ENCODE measurements around the gene PBX1. TPM values are rescaled to one million over a fixed set of nuclear protein-coding genes. Genes with fewer than 3 reads are reported as not detected.

The PBX1 gene
- total RNA-seq, 2 experiments from 2014 or later, result not detected

GRCh38 chr1:164630626-164631396 lies 71.8 kb downstream of the PBX1 start:
- no peaks in the 10 kb centered on the region for H3K4me1 Mint-ChIP-seq (ENCODE audit: low read depth)
- no peak overlapping the region for H3K4me3 Mint-ChIP-seq
- ChIA-PET POLR2A (no interaction called here), CTCF (no interaction called here)
- no peaks in the 10 kb centered on the region for H3K9me3 Mint-ChIP-seq (ENCODE audit: insufficient read depth)
- DNase-seq (no peak), ATAC-seq (no peak)
- H3K36me3 Mint-ChIP-seq (ENCODE audit: low read depth), result no peaks in the 10 kb centered on the region
- H3K27me3 Mint-ChIP-seq (ENCODE audit: low read depth), result no peaks in the 10 kb centered on the region
- no peak overlapping the region for H3K27ac Mint-ChIP-seq

GRCh38 chr1:164631751-164632150 lies 72.8 kb downstream of the PBX1 start:
- ATAC-seq (no peak), DNase-seq (no peak)
- ChIA-PET POLR2A (no interaction called here), CTCF (no interaction called here)
- Mint-ChIP-seq H3K27me3 (ENCODE audit: low read depth) (no peaks in the 10 kb centered on the region), H3K9me3 (ENCODE audit: insufficient read depth) (no peaks in the 10 kb centered on the region), H3K36me3 (ENCODE audit: low read depth) (no peaks in the 10 kb centered on the region), H3K4me3 (no peak overlapping the region), H3K27ac (no peak overlapping the region), H3K4me1 (ENCODE audit: low read depth) (no peaks in the 10 kb centered on the region)

- ChIA-PET POLR2A (no interaction called here), CTCF (no interaction called here)
- no peak for ATAC-seq
- Mint-ChIP-seq H3K27me3 (ENCODE audit: low read depth) (no peaks in the 10 kb centered on the region), H3K9me3 (ENCODE audit: insufficient read depth) (no peaks in the 10 kb centered on the region), H3K4me3 (no peak overlapping the region), H3K4me1 (ENCODE audit: low read depth) (no peaks in the 10 kb centered on the region), H3K27ac (no peak overlapping the region), H3K36me3 (ENCODE audit: low read depth) (no peaks in the 10 kb centered on the region)
- no peak for DNase-seq
Measured at GRCh38 chr1:164633997-164634396, 75.0 kb downstream of the PBX1 start.

- POLR2A ChIA-PET, result no interaction called here
- no peaks in the 10 kb centered on the region for H3K27me3 Mint-ChIP-seq (ENCODE audit: low read depth)
- no peak overlapping the region for H3K4me3 Mint-ChIP-seq
- no peaks in the 10 kb centered on the region for H3K36me3 Mint-ChIP-seq (ENCODE audit: low read depth)
- H3K4me1 Mint-ChIP-seq (ENCODE audit: low read depth), result no peaks in the 10 kb centered on the region
- CTCF ChIA-PET, result no interaction called here
- DNase-seq (no peak), ATAC-seq (no peak)
- H3K27ac Mint-ChIP-seq, result no peak overlapping the region
- no peaks in the 10 kb centered on the region for H3K9me3 Mint-ChIP-seq (ENCODE audit: insufficient read depth)
Measured at GRCh38 chr1:164635059-164635802, 76.2 kb downstream of the PBX1 start.

GRCh38 chr1:164635803-164636731 lies 77.1 kb downstream of the PBX1 start:
- Mint-ChIP-seq H3K4me1 (ENCODE audit: low read depth) (no peaks in the 10 kb centered on the region), H3K36me3 (ENCODE audit: low read depth) (no peaks in the 10 kb centered on the region), H3K9me3 (ENCODE audit: insufficient read depth) (no peaks in the 10 kb centered on the region), H3K27ac (no peak overlapping the region), H3K4me3 (no peak overlapping the region), H3K27me3 (ENCODE audit: low read depth) (no peaks in the 10 kb centered on the region)
- DNase-seq, result no peak
- ChIA-PET CTCF (no interaction called here), POLR2A (no interaction called here)
- no peak for ATAC-seq

GRCh38 chr1:164636757-164637156 lies 77.8 kb downstream of the PBX1 start:
- ATAC-seq (no peak), DNase-seq (no peak)
- CTCF ChIA-PET, result no interaction called here
- no peak overlapping the region for H3K4me3 Mint-ChIP-seq
- no peaks in the 10 kb centered on the region for H3K4me1 Mint-ChIP-seq (ENCODE audit: low read depth)
- H3K27ac Mint-ChIP-seq, result no peak overlapping the region
- no peaks in the 10 kb centered on the region for H3K27me3 Mint-ChIP-seq (ENCODE audit: low read depth)
- no peaks in the 10 kb centered on the region for H3K36me3 Mint-ChIP-seq (ENCODE audit: low read depth)
- H3K9me3 Mint-ChIP-seq (ENCODE audit: insufficient read depth), result no peaks in the 10 kb centered on the region
- POLR2A ChIA-PET, result no interaction called here

- POLR2A ChIA-PET, result no interaction called here
- no peaks in the 10 kb centered on the region for H3K36me3 Mint-ChIP-seq (ENCODE audit: low read depth)
- H3K27me3 Mint-ChIP-seq (ENCODE audit: low read depth), result no peaks in the 10 kb centered on the region
- H3K9me3 Mint-ChIP-seq (ENCODE audit: insufficient read depth), result no peaks in the 10 kb centered on the region
- ATAC-seq (no peak), DNase-seq (no peak)
- CTCF ChIA-PET, result no interaction called here
- H3K4me1 Mint-ChIP-seq (ENCODE audit: low read depth), result no peaks in the 10 kb centered on the region
- no peak overlapping the region for H3K4me3 Mint-ChIP-seq
- no peak overlapping the region for H3K27ac Mint-ChIP-seq
Measured at GRCh38 chr1:164637461-164638375, 78.7 kb downstream of the PBX1 start.

GRCh38 chr1:164638492-164639202 lies 79.7 kb downstream of the PBX1 start:
- Mint-ChIP-seq H3K4me3 (no peak overlapping the region), H3K27me3 (ENCODE audit: low read depth) (no peaks in the 10 kb centered on the region), H3K36me3 (ENCODE audit: low read depth) (no peaks in the 10 kb centered on the region), H3K9me3 (ENCODE audit: insufficient read depth) (no peaks in the 10 kb centered on the region), H3K27ac (no peak overlapping the region), H3K4me1 (ENCODE audit: low read depth) (no peaks in the 10 kb centered on the region)
- POLR2A ChIA-PET, result no interaction called here
- CTCF ChIA-PET, result no interaction called here
- no peak for DNase-seq
- no peak for ATAC-seq

- no peaks in the 10 kb centered on the region for H3K36me3 Mint-ChIP-seq (ENCODE audit: low read depth)
- CTCF ChIA-PET, result no interaction called here
- no peak overlapping the region for H3K27ac Mint-ChIP-seq
- POLR2A ChIA-PET, result no interaction called here
- H3K27me3 Mint-ChIP-seq (ENCODE audit: low read depth), result no peaks in the 10 kb centered on the region
- no peak overlapping the region for H3K4me3 Mint-ChIP-seq
- DNase-seq, result no peak
- ATAC-seq, result no peak
- H3K9me3 Mint-ChIP-seq (ENCODE audit: insufficient read depth), result no peaks in the 10 kb centered on the region
- no peaks in the 10 kb centered on the region for H3K4me1 Mint-ChIP-seq (ENCODE audit: low read depth)
Measured at GRCh38 chr1:164640686-164641352, 81.8 kb downstream of the PBX1 start.

- no peak overlapping the region for H3K27ac Mint-ChIP-seq
- no peak overlapping the region for H3K4me3 Mint-ChIP-seq
- no peaks in the 10 kb centered on the region for H3K27me3 Mint-ChIP-seq (ENCODE audit: low read depth)
- H3K4me1 Mint-ChIP-seq (ENCODE audit: low read depth), result no peaks in the 10 kb centered on the region
- ATAC-seq, result no peak
- no peaks in the 10 kb centered on the region for H3K9me3 Mint-ChIP-seq (ENCODE audit: insufficient read depth)
- no peaks in the 10 kb centered on the region for H3K36me3 Mint-ChIP-seq (ENCODE audit: low read depth)
- POLR2A ChIA-PET, result no interaction called here
- CTCF ChIA-PET, result no interaction called here
- DNase-seq, result no peak
Measured at GRCh38 chr1:164641353-164641730, 82.4 kb downstream of the PBX1 start.

GRCh38 chr1:164643018-164643417 lies 84.0 kb downstream of the PBX1 start:
- no peaks in the 10 kb centered on the region for H3K27me3 Mint-ChIP-seq (ENCODE audit: low read depth)

More at GRCh38 chr1:164643018-164643417, 84.0 kb downstream of the PBX1 start:
- no peak overlapping the region for H3K4me3 Mint-ChIP-seq
- no peak overlapping the region for H3K27ac Mint-ChIP-seq
- no peaks in the 10 kb centered on the region for H3K9me3 Mint-ChIP-seq (ENCODE audit: insufficient read depth)
- no peak for DNase-seq
- no peak for ATAC-seq
- CTCF ChIA-PET, result no interaction called here
- H3K36me3 Mint-ChIP-seq (ENCODE audit: low read depth), result no peaks in the 10 kb centered on the region
- no peaks in the 10 kb centered on the region for H3K4me1 Mint-ChIP-seq (ENCODE audit: low read depth)
- POLR2A ChIA-PET, result no interaction called here
